Medulla oblongata (tissue), 1 donor: ENCODE measurements around the gene RYR3.

Experiments used
- DNase-seq: peaks from one replicate; pipeline ENCODE4 v3.0.0-alpha.2; 2015; ENCODE audit errors: extremely low spot score

The RYR3 gene

DNA sequence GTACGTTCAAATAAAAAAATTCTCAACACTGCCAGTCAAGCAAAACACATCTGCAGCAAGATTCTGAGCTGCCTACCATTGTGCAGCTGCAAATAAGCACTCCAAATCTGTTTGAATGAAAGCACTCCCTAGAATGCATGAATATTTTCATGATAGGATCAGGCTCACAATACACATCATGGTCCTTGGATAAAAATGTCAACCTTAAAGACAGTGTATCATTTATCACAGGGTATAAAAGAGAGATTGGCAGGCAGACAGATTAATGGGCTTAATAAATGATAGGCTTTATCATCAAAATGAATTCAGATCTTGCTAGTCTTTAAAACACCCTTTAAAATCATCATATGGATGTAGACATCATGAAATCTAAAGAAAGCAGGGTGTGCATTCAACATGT is 9.2 kb downstream of the RYR3 start:
- no peak for DNase-seq

DNA sequence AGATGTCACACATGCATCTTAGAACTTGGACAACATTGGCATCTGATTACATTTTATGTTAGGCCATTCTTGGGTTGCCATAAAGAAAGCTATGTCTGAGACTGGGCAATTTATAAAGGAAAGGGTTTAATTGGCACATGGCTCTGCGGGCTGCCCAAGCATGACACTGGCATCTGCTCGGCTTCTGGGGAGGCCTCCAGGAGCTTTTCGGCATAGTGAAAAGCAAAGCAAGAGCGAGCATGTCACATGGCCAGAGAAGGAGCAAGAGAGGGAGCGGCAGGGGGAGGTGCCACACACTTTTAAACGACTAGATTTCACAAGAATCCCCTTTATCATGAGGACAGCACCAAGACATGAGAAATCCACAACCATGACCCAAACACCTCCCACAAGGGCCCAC is 11.3 kb downstream of the RYR3 start:
- DNase-seq = no peak

DNA sequence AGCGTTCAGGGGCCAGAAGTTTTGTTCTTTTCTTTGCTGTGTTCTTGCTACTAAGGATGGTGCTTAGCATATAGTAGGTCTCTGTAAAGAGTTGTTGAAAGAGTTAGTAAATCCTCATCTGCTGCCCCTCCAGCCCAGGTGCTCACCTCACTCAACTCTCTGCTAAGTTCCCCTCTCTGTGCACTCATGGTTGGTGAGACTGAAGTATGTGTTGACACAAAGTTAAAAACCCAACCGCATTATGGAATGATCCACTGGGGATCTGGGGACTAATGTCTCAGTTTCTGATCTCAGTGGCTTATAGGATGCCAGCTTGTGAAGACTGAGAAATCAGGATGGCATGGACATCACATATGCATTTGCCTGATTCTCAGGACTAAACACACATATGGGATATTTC is 13.8 kb downstream of the RYR3 start:
- DNase-seq = no peak

GRCh38 chr15:33326908-33327307 is 16.1 kb downstream of the RYR3 start:
- DNase-seq = no peak

DNA sequence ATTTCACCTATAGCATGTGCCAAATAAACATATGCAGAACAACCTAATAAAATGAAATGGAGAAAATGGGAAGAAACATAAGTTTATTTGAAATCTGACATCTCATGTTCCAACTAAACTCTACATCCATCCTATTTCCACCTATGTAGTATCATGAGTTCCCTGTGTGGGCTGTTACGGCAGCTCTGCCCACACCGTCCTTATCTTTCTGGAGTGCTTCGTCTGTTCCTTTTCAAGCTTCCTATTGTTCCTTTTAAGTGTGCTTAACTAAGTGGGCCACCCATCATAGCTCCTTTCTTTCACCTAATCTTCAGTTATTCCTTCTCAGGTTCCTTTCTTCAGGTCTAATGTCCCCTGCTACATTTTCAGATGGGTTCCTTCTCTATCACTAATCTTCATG is 17.3 kb downstream of the RYR3 start:
- DNase-seq = no peak

GRCh38 chr15:33329457-33329856 is 18.7 kb downstream of the RYR3 start:
- no peak for DNase-seq

DNA sequence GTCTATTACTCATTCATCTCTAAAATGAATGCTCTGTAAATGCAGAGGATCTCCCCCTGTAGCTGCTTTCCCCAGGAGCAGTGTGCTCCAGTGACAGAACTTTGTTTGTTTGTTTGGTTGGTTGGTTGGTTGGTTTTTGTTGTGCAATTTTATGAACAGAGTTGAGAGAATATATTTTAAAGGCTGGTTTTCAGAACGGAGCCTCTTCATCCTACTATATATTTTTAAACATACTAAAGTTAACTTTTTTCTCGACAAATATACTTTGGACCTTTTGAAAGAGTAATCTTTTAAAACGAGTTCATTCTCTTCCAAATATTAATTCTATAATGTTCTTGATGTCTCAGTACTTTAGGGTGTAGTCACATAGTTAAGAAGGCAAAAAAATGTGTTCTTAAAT is 20.2 kb downstream of the RYR3 start:
- no peak for DNase-seq

- DNase-seq = no peak
These were observed 31.2 kb downstream of the RYR3 start for GRCh38 chr15:33341953-33342352.

GRCh38 chr15:33343275-33343674 is 32.5 kb downstream of the RYR3 start:
- no peak for DNase-seq

GRCh38 chr15:33344111-33344510 is 33.3 kb downstream of the RYR3 start:
- no peak for DNase-seq

GRCh38 chr15:33344530-33344929 is 33.8 kb downstream of the RYR3 start:
- no peak for DNase-seq

DNA sequence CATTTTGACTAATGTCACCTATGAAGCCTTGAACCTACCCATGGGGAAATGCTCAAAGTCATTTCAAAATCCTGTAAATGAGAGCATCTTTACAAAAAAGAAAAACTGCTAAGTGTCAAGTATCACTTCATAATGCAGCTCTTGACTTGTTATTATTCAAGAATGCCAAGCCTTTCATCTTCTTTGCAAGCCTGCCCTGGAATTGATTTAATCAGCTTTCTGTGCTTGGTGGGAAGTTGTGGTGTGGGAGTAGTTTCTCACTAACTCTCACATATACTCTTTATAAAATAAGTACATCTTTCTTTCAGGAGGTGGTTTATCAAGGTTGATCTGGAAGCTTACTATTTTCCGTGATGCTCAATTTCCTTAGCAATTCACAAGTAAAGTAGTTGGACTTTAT is 43.6 kb downstream of the RYR3 start:
- no peak for DNase-seq

DNA sequence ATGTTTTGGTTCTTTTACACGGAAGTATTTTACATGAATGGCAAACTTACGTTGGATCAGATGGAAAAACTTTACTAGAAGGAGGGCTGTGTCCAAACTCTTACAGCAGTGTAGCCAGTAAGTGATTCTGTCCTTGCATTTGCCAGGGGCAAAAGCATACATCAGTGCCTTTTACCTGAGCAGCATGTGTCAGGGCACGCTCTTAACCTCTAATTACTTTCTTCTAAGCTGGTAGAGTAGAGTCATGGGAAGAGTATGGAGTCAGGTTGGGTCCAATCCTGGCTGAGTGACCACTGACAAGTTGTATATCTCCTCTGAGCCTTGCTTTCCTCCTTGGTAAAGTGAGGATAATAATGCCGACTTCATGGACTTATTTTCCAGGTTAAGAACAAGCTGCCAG is 47.1 kb downstream of the RYR3 start:
- DNase-seq = no peak

- DNase-seq = peak; percentile 11
These were observed 47.5 kb downstream of the RYR3 start for GRCh38 chr15:33358306-33358705.

DNA sequence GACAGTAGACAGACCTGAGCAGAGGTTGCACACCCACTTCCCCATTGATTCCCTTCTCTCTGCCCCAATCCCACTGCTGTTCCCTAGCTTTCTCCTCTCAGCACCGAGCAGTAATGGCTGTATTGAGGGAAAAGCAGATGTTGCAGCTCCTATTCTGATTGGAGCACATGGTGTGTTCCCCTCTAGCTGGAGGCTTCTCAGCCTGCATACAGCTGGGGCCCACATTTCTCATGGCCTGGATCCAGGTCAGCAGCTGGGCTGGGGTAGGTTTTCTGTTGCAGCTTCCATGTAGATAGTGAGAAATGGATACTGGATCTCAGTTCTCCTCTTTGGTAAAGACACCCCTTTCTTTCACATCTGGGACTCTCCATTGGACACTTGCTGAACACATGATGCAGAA is 50.1 kb downstream of the RYR3 start:
- DNase-seq = no peak

DNA sequence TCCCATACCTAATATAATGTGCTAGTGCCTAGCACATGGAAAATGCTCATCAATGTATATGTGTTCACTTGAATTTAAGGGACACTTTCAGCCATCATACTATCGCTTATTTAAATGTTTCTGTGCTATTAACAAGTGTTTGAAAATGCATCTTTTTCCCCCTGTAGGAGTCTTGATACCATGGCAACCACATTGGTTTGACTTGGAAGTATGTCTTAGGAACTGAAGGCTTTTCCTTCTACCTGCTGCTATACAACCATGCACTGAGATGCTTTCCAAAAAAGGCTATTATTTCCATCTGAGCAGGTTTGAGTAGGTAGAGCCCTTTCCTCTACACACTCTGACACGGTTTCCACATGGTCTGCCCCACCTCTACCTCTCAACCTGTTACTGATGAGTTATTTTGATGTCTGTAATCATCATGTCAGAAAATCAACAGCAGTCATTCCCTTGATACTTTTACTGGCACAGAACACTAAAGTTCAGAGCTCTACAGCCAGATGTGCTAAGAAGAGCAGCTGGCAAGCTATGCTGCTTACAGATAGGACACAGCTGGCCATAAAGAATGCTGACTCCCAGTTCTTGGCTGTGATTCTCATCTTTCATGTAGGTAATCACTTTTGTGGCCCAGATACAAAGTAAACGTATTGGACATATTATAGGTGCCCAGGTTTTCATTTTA is 59.3 kb downstream of the RYR3 start:
- no peak for DNase-seq

GRCh38 chr15:33370623-33371020 is 59.9 kb downstream of the RYR3 start:
- DNase-seq = no peak

GRCh38 chr15:33371159-33371558 is 60.4 kb downstream of the RYR3 start:
- no peak for DNase-seq

DNA sequence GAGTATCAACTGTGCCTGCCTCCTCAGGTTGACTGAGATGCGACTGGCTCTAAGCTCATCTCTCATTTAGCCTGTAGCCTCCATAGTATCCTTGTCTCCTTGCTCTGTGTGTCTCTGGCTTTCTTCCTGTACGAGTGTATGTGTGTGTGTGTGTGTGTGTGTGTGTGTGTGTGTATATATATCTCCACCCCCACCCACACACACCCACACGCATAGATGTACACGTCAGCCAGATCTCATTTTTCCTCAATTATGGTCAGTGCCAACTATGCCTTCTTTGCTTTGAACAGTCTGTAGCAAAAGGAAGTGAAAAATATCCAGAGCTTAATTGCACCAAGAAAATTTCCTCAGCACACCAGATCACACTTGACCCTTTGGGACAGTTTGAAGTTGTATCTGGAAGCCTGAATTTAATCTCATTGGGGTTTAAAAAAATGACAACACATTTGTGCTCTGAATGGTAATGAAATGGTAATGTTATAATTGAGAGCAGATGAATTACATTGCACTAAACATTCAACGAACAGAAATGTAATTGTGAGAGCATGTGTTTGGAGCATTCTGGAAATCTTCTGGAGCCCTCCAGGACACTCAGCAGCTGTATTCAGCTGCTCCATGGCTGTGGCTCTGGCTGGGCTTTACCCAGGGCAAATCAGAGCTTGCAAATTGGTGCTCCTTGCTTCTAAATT is 63.6 kb downstream of the RYR3 start:
- no peak for DNase-seq

DNA sequence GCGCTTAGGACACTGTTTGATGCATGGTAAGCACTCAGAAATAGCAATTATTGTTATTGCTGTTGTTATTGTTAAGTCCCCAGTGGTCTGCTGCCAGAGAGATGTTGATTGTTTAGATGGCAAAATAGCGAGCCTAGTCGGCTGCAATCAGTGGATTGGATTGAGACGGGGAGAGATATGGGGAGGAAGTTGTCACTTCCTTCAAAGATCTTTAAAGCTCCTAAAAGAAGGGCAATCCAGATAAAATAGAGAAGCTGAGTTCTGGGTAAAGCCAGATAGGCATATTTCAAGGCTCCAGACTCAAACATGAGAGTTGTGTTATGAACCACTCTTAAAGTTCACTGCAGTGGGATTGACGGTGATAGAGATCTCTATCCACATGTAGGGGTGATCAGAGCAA is 64.5 kb downstream of the RYR3 start:
- DNase-seq = no peak

DNA sequence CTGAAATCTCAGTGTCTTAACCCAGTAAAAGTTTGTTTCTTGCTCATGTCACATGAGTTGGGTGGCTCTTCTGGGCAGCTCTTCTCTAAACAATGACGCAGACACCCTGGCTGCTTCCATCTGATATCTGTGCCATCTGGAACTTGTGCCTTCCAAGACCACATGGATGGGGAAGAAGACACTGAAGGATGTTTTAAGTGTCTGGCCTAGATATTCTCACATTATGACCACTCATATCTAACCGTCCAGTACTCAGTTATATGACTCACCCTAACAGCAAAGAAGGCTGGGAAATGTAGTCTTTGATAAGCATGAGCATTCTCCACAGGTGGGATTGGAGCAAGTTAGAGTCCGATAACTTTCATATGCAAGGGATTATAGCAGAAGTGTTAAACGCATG is 66.4 kb downstream of the RYR3 start:
- peak; percentile 32 for DNase-seq

- DNase-seq = no peak
These were observed 68.2 kb downstream of the RYR3 start for GRCh38 chr15:33378866-33379480.

GRCh38 chr15:33380406-33380805 is 69.6 kb downstream of the RYR3 start:
- DNase-seq = no peak
